ENCODE measurements around the gene DUSP8. TPM values are rescaled to one million over a fixed set of nuclear protein-coding genes. Genes with fewer than 3 reads are reported as not detected.
A peak's percentile ranks its signal among the peaks of the same experiment; 100 is the strongest.

Gene DUSP8
- total and polyA plus RNA-seq, 7 donors = 0.66 to 12.7 (median 4.4) TPM

DNA sequence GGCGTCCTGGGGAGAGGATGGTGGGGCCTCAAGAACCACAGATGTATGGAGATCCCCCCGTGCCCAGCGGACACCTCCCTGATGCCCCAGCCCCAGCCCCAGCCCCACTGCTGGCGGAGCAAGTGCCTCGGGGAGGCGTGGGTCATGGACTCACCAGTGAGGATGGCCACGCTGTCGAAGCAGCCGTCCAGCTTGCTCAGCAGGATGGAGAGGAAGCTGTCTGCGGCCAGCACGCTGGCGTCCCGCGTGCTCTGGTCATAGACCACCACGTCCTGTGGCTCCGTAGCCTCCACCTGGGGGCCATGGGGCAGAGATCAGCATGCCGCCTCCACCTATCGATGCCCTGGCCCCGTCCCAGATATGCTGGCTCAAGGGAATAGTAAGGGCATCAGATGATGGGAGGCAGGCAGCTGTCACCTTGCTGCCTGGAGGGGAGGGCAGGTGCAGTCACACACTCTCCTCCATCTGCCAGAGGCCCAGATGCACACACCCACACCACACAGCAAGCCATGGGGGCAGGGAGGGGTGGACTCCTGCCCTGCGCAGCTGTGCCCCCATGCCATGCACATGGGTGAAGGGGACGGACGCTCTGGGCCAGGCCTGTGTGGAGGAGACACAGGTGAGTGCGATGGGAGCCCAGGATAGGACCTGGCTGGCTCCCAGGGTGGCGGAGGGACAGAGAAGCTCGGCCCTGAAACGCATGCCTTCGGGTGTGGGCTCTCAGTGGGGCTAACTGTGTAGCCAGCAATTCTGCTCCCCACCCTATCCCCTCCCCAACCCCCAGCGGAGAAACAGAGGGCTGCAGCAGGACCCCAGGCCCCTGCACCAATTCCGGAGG is 8.2 kb downstream of the DUSP8 start:
- Histone ChIP-seq H3K27ac (peak overlapping the region in 3 of 4 donors; percentile 60 to 99 (median 85)), H3K4me3 (peak overlapping the region in 1 of 4 donors; percentile 13), H3K36me3 (peaks cover 0 to 21% (median 9%) of the 10 kb centered on the region in 4 donors), H3K27me3 (no peaks in the 10 kb centered on the region), H3K9me3 (no peaks in the 10 kb centered on the region), H3K4me1 (peaks cover 0 to 77% (median 58%) of the 10 kb centered on the region in 4 donors)
- TF ChIP-seq CTCF (IDR thresholded peaks at IDR 0.05) (no peak), EP300 (IDR thresholded peaks at IDR 0.05) (no peak), POLR2AphosphoS5 (IDR thresholded peaks at IDR 0.05) (no peak), POLR2A (IDR thresholded peaks at IDR 0.05) (no peak)
- WGBS, 2 donors = 81 to 83% methylated on average over 29 of the region's 29 CpGs
- DNase-seq = no peak
- intact Hi-C loops (cut with DNase I) = no loop called here

DNA sequence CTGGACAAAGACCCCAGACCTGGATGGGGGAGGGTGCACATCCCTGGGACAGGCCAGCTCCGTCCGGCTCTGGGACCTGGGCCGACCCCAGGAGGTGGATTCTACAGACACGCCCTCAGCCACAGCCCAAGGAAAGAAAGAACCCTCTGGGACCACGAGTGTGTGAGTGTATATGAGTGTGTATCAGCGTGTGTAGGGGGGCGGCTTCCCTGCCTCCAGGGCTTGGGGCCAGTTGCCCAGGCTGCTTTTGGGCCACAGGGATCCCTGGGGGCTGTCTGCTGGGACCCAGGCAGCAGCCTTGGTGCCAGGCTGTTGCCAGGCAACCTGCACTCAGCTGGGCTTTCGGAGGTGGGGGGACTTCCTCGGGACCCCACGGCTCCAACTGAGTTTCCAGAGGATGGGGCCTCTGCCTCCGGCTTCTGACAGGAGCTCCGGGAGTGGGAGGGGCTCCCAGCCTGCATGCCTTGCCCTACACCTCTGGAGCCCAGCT is 8.9 kb downstream of the DUSP8 start:
- Histone ChIP-seq H3K27ac (peak overlapping the region in 2 of 4 donors; percentile 85 to 99), H3K9me3 (no peaks in the 10 kb centered on the region), H3K4me1 (peaks cover 0 to 77% (median 59%) of the 10 kb centered on the region in 4 donors), H3K36me3 (peaks cover 0 to 21% (median 9%) of the 10 kb centered on the region in 4 donors), H3K4me3 (no peak overlapping the region), H3K27me3 (no peaks in the 10 kb centered on the region)
- intact Hi-C loops (cut with DNase I) = no loop called here
- DNase-seq = no peak
- WGBS, 2 donors = 81% methylated on average over 12 of the region's 12 CpGs
- TF ChIP-seq EP300 (IDR thresholded peaks at IDR 0.05) (no peak), CTCF (IDR thresholded peaks at IDR 0.05) (no peak), POLR2AphosphoS5 (IDR thresholded peaks at IDR 0.05) (no peak), POLR2A (IDR thresholded peaks at IDR 0.05) (no peak)

DNA sequence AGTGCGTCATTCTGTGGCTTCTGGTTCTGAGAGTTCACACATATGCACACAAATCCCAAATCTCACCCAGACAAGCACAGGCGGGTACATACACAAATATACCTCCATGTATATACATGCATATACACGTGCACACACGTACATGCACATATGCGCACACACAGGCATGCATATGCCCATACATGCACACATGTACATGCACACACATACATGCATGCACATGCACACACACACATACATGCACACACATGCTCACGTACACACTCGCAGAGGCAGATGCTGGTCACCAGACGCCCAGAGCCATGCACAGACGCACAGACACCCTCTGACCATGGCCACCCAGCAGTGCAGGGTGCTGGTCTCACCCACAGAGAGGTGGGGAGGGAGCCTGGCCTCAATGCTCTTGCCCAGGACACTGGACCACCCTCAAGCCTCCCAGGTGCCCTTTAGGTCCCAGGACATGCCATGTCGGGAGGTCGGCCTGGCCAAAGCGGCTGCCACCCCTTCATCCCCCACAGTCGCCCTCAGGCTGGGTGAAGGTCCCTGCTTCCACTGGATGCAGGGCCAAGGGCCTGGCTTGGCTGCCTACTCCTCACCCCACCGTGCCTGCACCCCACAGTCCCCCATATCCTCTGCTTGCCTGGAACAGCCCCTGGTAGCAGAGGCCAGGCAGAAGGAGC is 9.5 kb downstream of the DUSP8 start:
- H3K4me3 ChIP-seq = no peak overlapping the region
- peak overlapping the region in 2 of 4 donors; percentile 85 to 99 for H3K27ac ChIP-seq
- no peaks in the 10 kb centered on the region for H3K27me3 ChIP-seq
- 92 to 93% methylated on average over 14 of the region's 14 CpGs for WGBS, 2 donors
- H3K36me3 ChIP-seq = peaks cover 0 to 21% (median 9%) of the 10 kb centered on the region in 4 donors
- H3K4me1 ChIP-seq = peaks cover 0 to 78% (median 61%) of the 10 kb centered on the region in 4 donors
- no peak for TF ChIP-seq CTCF (IDR thresholded peaks at IDR 0.05)
- intact Hi-C loops (cut with DNase I) = no loop called here
- no peak for DNase-seq
- no peaks in the 10 kb centered on the region for H3K9me3 ChIP-seq

GRCh38 chr11:1561955-1562354 is 10.1 kb downstream of the DUSP8 start:
- no peaks in the 10 kb centered on the region for H3K9me3 ChIP-seq
- H3K4me1 ChIP-seq = peaks cover 0 to 78% (median 60%) of the 10 kb centered on the region in 4 donors
- H3K27ac ChIP-seq = peak overlapping the region in 1 of 4 donors; percentile 99
- intact Hi-C loops (cut with DNase I) = no loop called here
- TF ChIP-seq EP300 (IDR thresholded peaks at IDR 0.05) = no peak
- no peak for TF ChIP-seq POLR2AphosphoS5 (IDR thresholded peaks at IDR 0.05)
- TF ChIP-seq CTCF (IDR thresholded peaks at IDR 0.05) = no peak
- TF ChIP-seq POLR2A (IDR thresholded peaks at IDR 0.05) = no peak
- H3K36me3 ChIP-seq = peaks cover 0 to 25% (median 10%) of the 10 kb centered on the region in 4 donors
- WGBS, 2 donors = 51 to 69% methylated on average over 5 of the region's 5 CpGs
- no peaks in the 10 kb centered on the region for H3K27me3 ChIP-seq
- DNase-seq = no peak
- H3K4me3 ChIP-seq = no peak overlapping the region

Measured in sigmoid colon (tissue), 7 donors.